Measurements from ENCODE around the gene SLC8A2.

The SLC8A2 gene

GRCh38 chr19:47459477-47459876, 12.2 kb downstream of the SLC8A2 start:
- no peak for DNase-seq (ENCODE audit: low spot score)

- DNase-seq (ENCODE audit: low spot score): no peak
Measured at GRCh38 chr19:47458672-47459071, 13.0 kb downstream of the SLC8A2 start.

- no peak for DNase-seq (ENCODE audit: low spot score)
Measured at GRCh38 chr19:47456721-47457474, 14.8 kb downstream of the SLC8A2 start.

GRCh38 chr19:47450478-47450877, 21.2 kb downstream of the SLC8A2 start:
- no peak for DNase-seq (ENCODE audit: low spot score)

GRCh38 chr19:47448360-47448727, 23.3 kb downstream of the SLC8A2 start:
- no peak for DNase-seq (ENCODE audit: low spot score)

- peak; percentile 61 for DNase-seq (ENCODE audit: low spot score)
Measured at GRCh38 chr19:47447470-47448359, 24.0 kb downstream of the SLC8A2 start.

GRCh38 chr19:47446534-47447469, 24.9 kb downstream of the SLC8A2 start:
- peak; percentile 24 for DNase-seq (ENCODE audit: low spot score)

- DNase-seq (ENCODE audit: low spot score): peak; percentile 33
Measured at GRCh38 chr19:47445937-47446402, 25.7 kb downstream of the SLC8A2 start.

- no peak for DNase-seq (ENCODE audit: low spot score)
Measured at GRCh38 chr19:47445527-47445926, 26.2 kb downstream of the SLC8A2 start.

GRCh38 chr19:47444388-47444821, 27.3 kb downstream of the SLC8A2 start:
- no peak for DNase-seq (ENCODE audit: low spot score)

- DNase-seq (ENCODE audit: low spot score): no peak
Measured at GRCh38 chr19:47443331-47443730, 28.4 kb downstream of the SLC8A2 start.

- no peak for DNase-seq (ENCODE audit: low spot score)
Measured at GRCh38 chr19:47438793-47439220, 32.9 kb downstream of the SLC8A2 start.

- no peak for DNase-seq (ENCODE audit: low spot score)
Measured at GRCh38 chr19:47437500-47437899, 34.2 kb downstream of the SLC8A2 start.

- peak; percentile 83 for DNase-seq (ENCODE audit: low spot score)
Measured at GRCh38 chr19:47436712-47437401, 34.8 kb downstream of the SLC8A2 start.

GRCh38 chr19:47435883-47436417, 35.7 kb downstream of the SLC8A2 start:
- DNase-seq (ENCODE audit: low spot score): no peak

GRCh38 chr19:47435196-47435595, 36.5 kb downstream of the SLC8A2 start:
- DNase-seq (ENCODE audit: low spot score): peak; percentile 39

GRCh38 chr19:47434088-47434487, 37.6 kb downstream of the SLC8A2 start:
- DNase-seq (ENCODE audit: low spot score): no peak

- peak; percentile 22 for DNase-seq (ENCODE audit: low spot score)
Measured at GRCh38 chr19:47433121-47433520, 38.6 kb downstream of the SLC8A2 start.

GRCh38 chr19:47432499-47432898, 39.2 kb downstream of the SLC8A2 start:
- DNase-seq (ENCODE audit: low spot score): no peak

GRCh38 chr19:47432091-47432490, 39.6 kb downstream of the SLC8A2 start:
- no peak for DNase-seq (ENCODE audit: low spot score)
